Limb (tissue), 2 donors: Measurements from ENCODE around the gene MLEC.

Experiments
- DNase-seq, 2 donors: peaks; one replicate each; pipeline ENCODE4 v3.0.0-alpha.2; 2016; ENCODE audit errors: extremely low spot score in 2 of 2

Gene MLEC

GRCh38 chr12:120692524-120693033, 5.6 kb downstream of the MLEC start:
- DNase-seq: no peak

GRCh38 chr12:120693848-120694247, 6.9 kb downstream of the MLEC start:
- DNase-seq: no peak

GRCh38 chr12:120696626-120697025, 9.7 kb downstream of the MLEC start:
- DNase-seq: no peak

GRCh38 chr12:120697344-120697743, 10.4 kb downstream of the MLEC start:
- no peak for DNase-seq

GRCh38 chr12:120698665-120699064, 11.7 kb downstream of the MLEC start:
- DNase-seq: no peak

GRCh38 chr12:120699553-120699952, 12.6 kb downstream of the MLEC start:
- no peak for DNase-seq

GRCh38 chr12:120700886-120701285, 13.9 kb downstream of the MLEC start:
- no peak for DNase-seq

GRCh38 chr12:120702637-120703036, 15.7 kb downstream of the MLEC start:
- DNase-seq: no peak

GRCh38 chr12:120703311-120703942, 16.5 kb downstream of the MLEC start:
- DNase-seq: no peak

- no peak for DNase-seq
Measured at GRCh38 chr12:120705618-120706017, 18.7 kb downstream of the MLEC start.

GRCh38 chr12:120706029-120706428, 19.1 kb downstream of the MLEC start:
- no peak for DNase-seq

GRCh38 chr12:120708651-120709050, 21.7 kb downstream of the MLEC start:
- DNase-seq: no peak

- peak; percentile 60 to 88 for DNase-seq
Measured at GRCh38 chr12:120710031-120710804, 23.3 kb downstream of the MLEC start, which contains the start of gene UNC119B. Gene UNC119B (plus strand): TSS chr12:120710458. CDS start chr12:120710475, 17 bp downstream.

GRCh38 chr12:120710805-120711296, 23.9 kb downstream of the MLEC start:
- DNase-seq: peak in 1 of 2 donors; percentile 50

- no peak for DNase-seq
Measured at GRCh38 chr12:120711411-120711810, 24.5 kb downstream of the MLEC start.

- no peak for DNase-seq
Measured at GRCh38 chr12:120712610-120713009, 25.7 kb downstream of the MLEC start.

GRCh38 chr12:120713861-120714482, 27.0 kb downstream of the MLEC start:
- DNase-seq: peak; percentile 70 to 88

GRCh38 chr12:120718055-120718454, 31.1 kb downstream of the MLEC start:
- no peak for DNase-seq

GRCh38 chr12:120719072-120719471, 32.1 kb downstream of the MLEC start:
- DNase-seq: no peak

- DNase-seq: no peak
Measured at GRCh38 chr12:120719496-120720233, 32.7 kb downstream of the MLEC start.

GRCh38 chr12:120720234-120720986, 33.5 kb downstream of the MLEC start:
- no peak for DNase-seq
